Measurements from ENCODE around the gene ZBTB16. TPM values are rescaled to one million over a fixed set of nuclear protein-coding genes. Genes with fewer than 3 reads are reported as not detected.

The ZBTB16 gene
- total and polyA plus RNA-seq, 7 experiments from 2014 or later, result 3.0 to 22.1 (median 7.2) TPM

GRCh38 chr11:114147375-114148012 lies 88.0 kb downstream of the ZBTB16 start:
- Mint-ChIP-seq H3K4me3 (no peak overlapping the region), H3K27me3 (peaks cover 0 to 32% (median 0%) of the 10 kb centered on the region in 5 donors), H3K4me1 (peaks cover 6 to 64% (median 32%) of the 10 kb centered on the region in 7 donors), H3K36me3 (peaks cover 0 to 2% (median 0%) of the 10 kb centered on the region in 5 donors), H3K27ac (peak overlapping the region in 2 of 9 donors; percentile 11 to 48), H3K9me3 (no peaks in the 10 kb centered on the region)
- intact Hi-C loops (cut with micrococcal nuclease), result loop anchor here in 1 of 2 donors (1.0 kb wide), 1 partner anchor 13 kb away; no protein-coding TSS in a partner anchor
- no peak for DNase-seq
- ATAC-seq, result peak; percentile 10
- H3K4me1 ChIP-seq (ENCODE audit: control insufficient read depth in 2 of 2, insufficient read depth in 2 of 2, low read length in 2 of 2), result peaks cover 0 to 15% of the 10 kb centered on the region in 2 donors
- ChIA-PET CTCF (interaction anchor here (0.6 kb wide), 1 partner anchor 68 kb away, joined by 3 read pairs; no protein-coding TSS in a partner anchor), POLR2A (interaction anchor here (1.2 to 1.5 kb wide), 2 partner anchors 11 to 17 kb away, joined by 3 read pairs; no protein-coding TSS in a partner anchor)
- H3K27ac ChIP-seq (ENCODE audit: low read depth, low read length), result no peak overlapping the region
- no peaks in the 10 kb centered on the region for H3K27me3 ChIP-seq (ENCODE audit: control insufficient read depth in 2 of 2, insufficient read depth in 2 of 2, low read length in 2 of 2)
- no peaks in the 10 kb centered on the region for H3K9me3 ChIP-seq (ENCODE audit: control insufficient read depth in 2 of 3, low read length in 3 of 3)
- no peaks in the 10 kb centered on the region for H3K36me3 ChIP-seq (ENCODE audit: control insufficient read depth in 2 of 3, insufficient read depth in 3 of 3, low read length in 3 of 3)
- H3K4me3 ChIP-seq (ENCODE audit: low read length), result no peak overlapping the region

GRCh38 chr11:114148013-114148382 lies 88.5 kb downstream of the ZBTB16 start:
- peak overlapping the region in 1 of 9 donors; percentile 11 for H3K27ac Mint-ChIP-seq
- intact Hi-C loops (cut with micrococcal nuclease), result loop anchor here in 1 of 2 donors (1.0 kb wide), 1 partner anchor 12 kb away; no protein-coding TSS in a partner anchor
- Histone ChIP-seq H3K4me1 (ENCODE audit: control insufficient read depth in 2 of 2, insufficient read depth in 2 of 2, low read length in 2 of 2) (peaks cover 0 to 15% of the 10 kb centered on the region in 2 donors), H3K36me3 (ENCODE audit: control insufficient read depth in 2 of 3, insufficient read depth in 3 of 3, low read length in 3 of 3) (no peaks in the 10 kb centered on the region), H3K4me3 (ENCODE audit: low read length) (no peak overlapping the region), H3K27me3 (ENCODE audit: control insufficient read depth in 2 of 2, insufficient read depth in 2 of 2, low read length in 2 of 2) (no peaks in the 10 kb centered on the region), H3K9me3 (ENCODE audit: control insufficient read depth in 2 of 3, low read length in 3 of 3) (no peaks in the 10 kb centered on the region), H3K27ac (ENCODE audit: low read depth, low read length) (no peak overlapping the region)
- CTCF ChIA-PET, result no interaction called here
- H3K4me3 Mint-ChIP-seq, result no peak overlapping the region
- H3K36me3 Mint-ChIP-seq, result peaks cover 0 to 2% (median 0%) of the 10 kb centered on the region in 5 donors
- DNase-seq, result no peak
- peaks cover 9 to 68% (median 32%) of the 10 kb centered on the region in 7 donors for H3K4me1 Mint-ChIP-seq
- POLR2A ChIA-PET, result interaction anchor here (0.6 to 1.5 kb wide), 3 partner anchors 10 to 1927 kb away, joined by 3 read pairs; no protein-coding TSS in a partner anchor
- H3K9me3 Mint-ChIP-seq, result no peaks in the 10 kb centered on the region
- peak; percentile 31 for ATAC-seq
- peaks cover 0 to 35% (median 0%) of the 10 kb centered on the region in 5 donors for H3K27me3 Mint-ChIP-seq

- POLR2A ChIA-PET, result interaction anchor here (0.9 kb wide), 1 partner anchor 10 kb away, joined by 5 read pairs; no protein-coding TSS in a partner anchor
- H3K9me3 ChIP-seq (ENCODE audit: control insufficient read depth in 2 of 3, low read length in 3 of 3), result no peaks in the 10 kb centered on the region
- no peaks in the 10 kb centered on the region for H3K27me3 ChIP-seq (ENCODE audit: control insufficient read depth in 2 of 2, insufficient read depth in 2 of 2, low read length in 2 of 2)
- DNase-seq, result no peak
- H3K9me3 Mint-ChIP-seq, result no peaks in the 10 kb centered on the region
- intact Hi-C loops (cut with micrococcal nuclease), result no loop called here
- CTCF ChIA-PET, result interaction anchor here (0.6 kb wide), 1 partner anchor 251 kb away, joined by 3 read pairs; no protein-coding TSS in a partner anchor
- no peak for ATAC-seq
- peaks cover 6 to 65% (median 37%) of the 10 kb centered on the region in 7 donors for H3K4me1 Mint-ChIP-seq
- no peaks in the 10 kb centered on the region for H3K36me3 ChIP-seq (ENCODE audit: control insufficient read depth in 2 of 3, insufficient read depth in 3 of 3, low read length in 3 of 3)
- H3K4me3 Mint-ChIP-seq, result peak overlapping the region in 1 of 10 donors; percentile 12
- peaks cover 0 to 2% (median 0%) of the 10 kb centered on the region in 5 donors for H3K36me3 Mint-ChIP-seq
- H3K4me3 ChIP-seq (ENCODE audit: low read length), result no peak overlapping the region
- H3K27me3 Mint-ChIP-seq, result peaks cover 0 to 33% (median 0%) of the 10 kb centered on the region in 5 donors
- H3K27ac Mint-ChIP-seq, result peak overlapping the region in 1 of 9 donors; percentile 26
- no peak overlapping the region for H3K27ac ChIP-seq (ENCODE audit: low read depth, low read length)
- H3K4me1 ChIP-seq (ENCODE audit: control insufficient read depth in 2 of 2, insufficient read depth in 2 of 2, low read length in 2 of 2), result peaks cover 0 to 15% of the 10 kb centered on the region in 2 donors
Observed at GRCh38 chr11:114149689-114150407, 90.3 kb downstream of the ZBTB16 start.

- Histone ChIP-seq H3K4me1 (ENCODE audit: control insufficient read depth in 2 of 2, insufficient read depth in 2 of 2, low read length in 2 of 2) (peaks cover 0 to 15% of the 10 kb centered on the region in 2 donors), H3K27me3 (ENCODE audit: control insufficient read depth in 2 of 2, insufficient read depth in 2 of 2, low read length in 2 of 2) (no peaks in the 10 kb centered on the region), H3K27ac (ENCODE audit: low read depth, low read length) (no peak overlapping the region), H3K9me3 (ENCODE audit: control insufficient read depth in 2 of 3, low read length in 3 of 3) (no peaks in the 10 kb centered on the region), H3K4me3 (ENCODE audit: low read length) (no peak overlapping the region), H3K36me3 (ENCODE audit: control insufficient read depth in 2 of 3, insufficient read depth in 3 of 3, low read length in 3 of 3) (no peaks in the 10 kb centered on the region)
- Mint-ChIP-seq H3K36me3 (peaks cover 0 to 2% (median 0%) of the 10 kb centered on the region in 5 donors), H3K4me1 (peaks cover 6 to 68% (median 40%) of the 10 kb centered on the region in 7 donors), H3K27me3 (peaks cover 0 to 27% (median 0%) of the 10 kb centered on the region in 5 donors), H3K27ac (no peak overlapping the region), H3K9me3 (peaks cover 0 to 2% (median 0%) of the 10 kb centered on the region in 11 donors), H3K4me3 (no peak overlapping the region)
- POLR2A ChIA-PET, result interaction anchor here (0.9 kb wide), 1 partner anchor 9 kb away, joined by 5 read pairs; no protein-coding TSS in a partner anchor
- intact Hi-C loops (cut with micrococcal nuclease), result no loop called here
- ATAC-seq (no peak), DNase-seq (no peak)
- CTCF ChIA-PET, result no interaction called here
Observed at GRCh38 chr11:114150671-114151070, 91.2 kb downstream of the ZBTB16 start.

- H3K27ac ChIP-seq (ENCODE audit: low read depth, low read length), result no peak overlapping the region
- Mint-ChIP-seq H3K4me3 (no peak overlapping the region), H3K9me3 (peaks cover 0 to 2% (median 0%) of the 10 kb centered on the region in 11 donors), H3K27ac (peak overlapping the region in 1 of 9 donors; percentile 47), H3K4me1 (peaks cover 6 to 76% (median 46%) of the 10 kb centered on the region in 7 donors), H3K27me3 (peaks cover 0 to 23% (median 0%) of the 10 kb centered on the region in 5 donors), H3K36me3 (peaks cover 0 to 2% (median 0%) of the 10 kb centered on the region in 5 donors)
- no peak overlapping the region for H3K4me3 ChIP-seq (ENCODE audit: low read length)
- no peaks in the 10 kb centered on the region for H3K9me3 ChIP-seq (ENCODE audit: control insufficient read depth in 2 of 3, low read length in 3 of 3)
- ATAC-seq (no peak), DNase-seq (no peak)
- peaks cover 6 to 15% of the 10 kb centered on the region in 2 donors for H3K4me1 ChIP-seq (ENCODE audit: control insufficient read depth in 2 of 2, insufficient read depth in 2 of 2, low read length in 2 of 2)
- intact Hi-C loops (cut with micrococcal nuclease), result no loop called here
- no peaks in the 10 kb centered on the region for H3K36me3 ChIP-seq (ENCODE audit: control insufficient read depth in 2 of 3, insufficient read depth in 3 of 3, low read length in 3 of 3)
- POLR2A ChIA-PET, result interaction anchor here (1.2 kb wide), 1 partner anchor 17 kb away, joined by 3 read pairs; no protein-coding TSS in a partner anchor
- no peaks in the 10 kb centered on the region for H3K27me3 ChIP-seq (ENCODE audit: control insufficient read depth in 2 of 2, insufficient read depth in 2 of 2, low read length in 2 of 2)
- CTCF ChIA-PET, result interaction anchor here (0.9 to 1.4 kb wide), 2 partner anchors 40 to 42 kb away, joined by 3 to 4 read pairs; no protein-coding TSS in a partner anchor
Observed at GRCh38 chr11:114151631-114152030, 92.1 kb downstream of the ZBTB16 start.

GRCh38 chr11:114152162-114152561 lies 92.7 kb downstream of the ZBTB16 start:
- CTCF ChIA-PET, result interaction anchor here (0.9 to 1.4 kb wide), 2 partner anchors 40 to 41 kb away, joined by 3 to 4 read pairs; no protein-coding TSS in a partner anchor
- Mint-ChIP-seq H3K4me3 (no peak overlapping the region), H3K9me3 (peaks cover 0 to 2% (median 0%) of the 10 kb centered on the region in 11 donors), H3K36me3 (peaks cover 0 to 2% (median 0%) of the 10 kb centered on the region in 5 donors), H3K27me3 (peaks cover 0 to 19% (median 0%) of the 10 kb centered on the region in 5 donors), H3K4me1 (peaks cover 11 to 78% (median 51%) of the 10 kb centered on the region in 7 donors), H3K27ac (peak overlapping the region in 2 of 9 donors; percentile 24 to 47)
- intact Hi-C loops (cut with micrococcal nuclease), result no loop called here
- Histone ChIP-seq H3K36me3 (ENCODE audit: control insufficient read depth in 2 of 3, insufficient read depth in 3 of 3, low read length in 3 of 3) (no peaks in the 10 kb centered on the region), H3K27ac (ENCODE audit: low read depth, low read length) (no peak overlapping the region), H3K4me1 (ENCODE audit: control insufficient read depth in 2 of 2, insufficient read depth in 2 of 2, low read length in 2 of 2) (peaks cover 8 to 15% of the 10 kb centered on the region in 2 donors), H3K9me3 (ENCODE audit: control insufficient read depth in 2 of 3, low read length in 3 of 3) (no peaks in the 10 kb centered on the region), H3K27me3 (ENCODE audit: control insufficient read depth in 2 of 2, insufficient read depth in 2 of 2, low read length in 2 of 2) (no peaks in the 10 kb centered on the region), H3K4me3 (ENCODE audit: low read length) (no peak overlapping the region)
- POLR2A ChIA-PET, result interaction anchor here (1.2 kb wide), 1 partner anchor 18 kb away, joined by 3 read pairs; no protein-coding TSS in a partner anchor
- DNase-seq, result no peak
- ATAC-seq, result no peak

All from naive thymus-derived CD4-positive, alpha-beta T cell (primary cell).